OCI-LY1 (cell line): ENCODE results near the gene UBTD1.

ENCODE experiments used
- H2AFZ ChIP-seq: fragments of 200-600 bp; sonication (generic), shearing (Covaris generic); 2 replicates; pipeline ENCODE4 v1.6.0; 2014; ENCODE audit warnings: antibody characterized with exemption, mild to moderate bottlenecking, low read length
- H3F3A ChIP-seq: fragments of 200-600 bp; sonication (generic), shearing (Covaris generic); 2 replicates; pipeline ENCODE4 v1.6.0; 2014; ENCODE audit warnings: mild to moderate bottlenecking, antibody characterized with exemption, low read length, moderate library complexity; ENCODE audit not compliant: insufficient read depth
- H3K27ac ChIP-seq: fragments of 200-600 bp; sonication (generic); 2 replicates; pipeline ENCODE4 v1.5.1; 2014; ENCODE audit warnings: low read length, mixed run types, mild to moderate bottlenecking, low read depth; ENCODE audit not compliant: poor library complexity, severe bottlenecking
- H3K27me3 ChIP-seq: fragments of 200-600 bp; sonication (generic); 2 replicates; pipeline ENCODE4 v1.6.0; 2014; ENCODE audit warnings: antibody characterized with exemption, mild to moderate bottlenecking, low read length, moderate library complexity; ENCODE audit not compliant: insufficient read depth
- H3K36me3 ChIP-seq: fragments of 200-600 bp; sonication (generic); 2 replicates; pipeline ENCODE4 v1.6.1; 2014; ENCODE audit warnings: mild to moderate bottlenecking, antibody characterized with exemption, low read length, moderate library complexity, mixed read lengths; ENCODE audit not compliant: insufficient read depth
- H3K4me1 ChIP-seq: fragments of 200-600 bp; sonication (generic); 2 replicates; pipeline ENCODE4 v1.5.1; 2014; ENCODE audit warnings: mild to moderate bottlenecking, low read length, moderate library complexity; ENCODE audit not compliant: insufficient read depth, severe bottlenecking
- H3K4me2 ChIP-seq: fragments of 200-600 bp; sonication (generic), shearing (Covaris generic); 2 replicates; pipeline ENCODE4 v1.6.1; 2014; ENCODE audit warnings: low read length
- H3K4me3 ChIP-seq: fragments of 200-600 bp; sonication (generic); 2 replicates; pipeline ENCODE4 v1.5.1; 2014; ENCODE audit warnings: low read length, low read depth, mild to moderate bottlenecking, mixed read lengths; ENCODE audit not compliant: poor library complexity, severe bottlenecking
- H3K79me2 ChIP-seq: fragments of 200-600 bp; shearing (Covaris generic); 2 replicates; pipeline ENCODE4 v1.6.1; 2016; ENCODE audit warnings: mixed run types, low read length, mixed read lengths; ENCODE audit not compliant: insufficient read depth
- H3K9ac ChIP-seq: fragments of 200-600 bp; sonication (generic), shearing (Covaris generic); 2 replicates; pipeline ENCODE4 v1.6.1; 2014; ENCODE audit warnings: mild to moderate bottlenecking, low read length, mixed read lengths
- H3K9me2 ChIP-seq: fragments of 200-600 bp; sonication (generic), shearing (Covaris generic); 2 replicates; pipeline ENCODE4 v1.6.1; 2014; ENCODE audit warnings: low read depth, mild to moderate bottlenecking, low read length, mixed read lengths
- H3K9me3 ChIP-seq: fragments of 200-600 bp; shearing (Covaris generic); 2 replicates; pipeline ENCODE4 v1.6.1; 2014; ENCODE audit warnings: low read length, mixed read lengths
- H4K20me1 ChIP-seq: fragments of 200-600 bp; sonication (generic), shearing (Covaris generic); 2 replicates; pipeline ENCODE4 v1.6.0; 2016; ENCODE audit warnings: mild to moderate bottlenecking, low read length; ENCODE audit not compliant: insufficient read depth
- CTCF ChIP-seq: fragments of 200-600 bp; sonication (generic), shearing (Covaris generic); IDR thresholded peaks from 2 replicates; pipeline ENCODE4 v1.5.1; 2017; ENCODE audit warnings: mild to moderate bottlenecking, antibody characterized with exemption, low read length, moderate library complexity, mixed read lengths
- EZH2 ChIP-seq: fragments of 200-600 bp; sonication (generic), shearing (Covaris generic); IDR thresholded peaks from 2 replicates; pipeline ENCODE4 v1.8.0; 2017; ENCODE audit warnings: borderline replicate concordance, mixed run types, mild to moderate bottlenecking, antibody characterized with exemption, low read length, moderate library complexity, mixed read lengths

Gene UBTD1

GRCh38 chr10:97538411-97538810, 39.7 kb downstream of the UBTD1 start:
- Histone ChIP-seq H3K4me2 (no peak overlapping the region), H3K4me1 (no peaks in the 10 kb centered on the region), H3K27ac (no peak overlapping the region)

GRCh38 chr10:97538839-97539238, 40.1 kb downstream of the UBTD1 start:
- Histone ChIP-seq H3K4me1 (no peaks in the 10 kb centered on the region), H3K27ac (no peak overlapping the region), H3K36me3 (no peaks in the 10 kb centered on the region), H2AFZ (no peak overlapping the region), H3K4me2 (no peak overlapping the region), H3K9me2 (no peaks in the 10 kb centered on the region), H3K79me2 (no peaks in the 10 kb centered on the region), H3K27me3 (no peaks in the 10 kb centered on the region), H3K9me3 (no peaks in the 10 kb centered on the region), H3K9ac (no peak overlapping the region), H4K20me1 (no peaks in the 10 kb centered on the region), H3K4me3 (no peak overlapping the region), H3F3A (no peaks in the 10 kb centered on the region)
- TF ChIP-seq CTCF (no peak), EZH2 (no peak)

More at GRCh38 chr10:97538411-97538810, 39.7 kb downstream of the UBTD1 start:
- TF ChIP-seq EZH2 (no peak), CTCF (no peak)
- Histone ChIP-seq H2AFZ (no peak overlapping the region), H4K20me1 (no peaks in the 10 kb centered on the region), H3K9me3 (no peaks in the 10 kb centered on the region), H3K9ac (no peak overlapping the region), H3K79me2 (no peaks in the 10 kb centered on the region), H3K4me3 (no peak overlapping the region), H3K9me2 (no peaks in the 10 kb centered on the region), H3F3A (no peaks in the 10 kb centered on the region), H3K27me3 (no peaks in the 10 kb centered on the region), H3K36me3 (no peaks in the 10 kb centered on the region)

- no peak for TF ChIP-seq CTCF
- TF ChIP-seq EZH2, result no peak
- Histone ChIP-seq H2AFZ (no peak overlapping the region), H3K4me3 (no peak overlapping the region), H3K4me1 (no peaks in the 10 kb centered on the region), H3K4me2 (no peak overlapping the region), H3K79me2 (no peaks in the 10 kb centered on the region), H3K36me3 (no peaks in the 10 kb centered on the region), H3K9me3 (no peaks in the 10 kb centered on the region), H3K27ac (no peak overlapping the region), H4K20me1 (no peaks in the 10 kb centered on the region), H3K27me3 (no peaks in the 10 kb centered on the region), H3K9ac (no peak overlapping the region), H3K9me2 (no peaks in the 10 kb centered on the region), H3F3A (no peaks in the 10 kb centered on the region)
Measured at GRCh38 chr10:97539523-97540200, 40.9 kb downstream of the UBTD1 start.
